ENCODE data around the gene DLGAP1. TPM values are rescaled to one million over a fixed set of nuclear protein-coding genes. Genes with fewer than 3 reads are reported as not detected.

DLGAP1 gene
- total RNA-seq, 1 donor from 2014 or later = 5.4 TPM

DNA sequence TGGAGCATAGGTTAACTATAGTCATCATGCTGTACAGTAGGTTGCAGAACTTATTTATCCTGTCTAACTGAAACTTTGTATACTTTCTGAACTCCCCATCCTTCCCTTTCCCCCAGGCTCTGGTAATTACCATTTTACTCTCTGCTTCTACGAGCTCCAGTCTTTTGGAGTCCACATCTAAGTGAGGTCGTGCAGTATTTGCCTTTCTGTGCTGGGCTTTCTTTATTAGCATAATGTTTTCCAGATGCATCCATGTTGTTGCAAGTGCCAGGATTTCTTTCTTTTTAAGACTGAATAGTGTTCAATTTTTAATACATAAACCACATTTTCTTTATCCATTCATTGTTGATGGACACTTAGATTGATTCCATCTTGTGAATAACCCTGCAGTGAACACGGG, 541.0 kb downstream of the DLGAP1 start:
- no peaks in the 10 kb centered on the region for H3K4me1 ChIP-seq
- intact Hi-C loops (cut with DNase I) = no loop called here
- no peak for DNase-seq
- no peaks in the 10 kb centered on the region for H3K27me3 ChIP-seq
- H3K9me3 ChIP-seq = no peaks in the 10 kb centered on the region
- no peak for ATAC-seq
- H3K27ac ChIP-seq = no peak overlapping the region
- TF ChIP-seq, protein P1, sequence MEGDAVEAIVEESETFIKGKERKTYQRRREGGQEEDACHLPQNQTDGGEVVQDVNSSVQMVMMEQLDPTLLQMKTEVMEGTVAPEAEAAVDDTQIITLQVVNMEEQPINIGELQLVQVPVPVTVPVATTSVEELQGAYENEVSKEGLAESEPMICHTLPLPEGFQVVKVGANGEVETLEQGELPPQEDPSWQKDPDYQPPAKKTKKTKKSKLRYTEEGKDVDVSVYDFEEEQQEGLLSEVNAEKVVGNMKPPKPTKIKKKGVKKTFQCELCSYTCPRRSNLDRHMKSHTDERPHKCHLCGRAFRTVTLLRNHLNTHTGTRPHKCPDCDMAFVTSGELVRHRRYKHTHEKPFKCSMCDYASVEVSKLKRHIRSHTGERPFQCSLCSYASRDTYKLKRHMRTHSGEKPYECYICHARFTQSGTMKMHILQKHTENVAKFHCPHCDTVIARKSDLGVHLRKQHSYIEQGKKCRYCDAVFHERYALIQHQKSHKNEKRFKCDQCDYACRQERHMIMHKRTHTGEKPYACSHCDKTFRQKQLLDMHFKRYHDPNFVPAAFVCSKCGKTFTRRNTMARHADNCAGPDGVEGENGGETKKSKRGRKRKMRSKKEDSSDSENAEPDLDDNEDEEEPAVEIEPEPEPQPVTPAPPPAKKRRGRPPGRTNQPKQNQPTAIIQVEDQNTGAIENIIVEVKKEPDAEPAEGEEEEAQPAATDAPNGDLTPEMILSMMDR (IDR thresholded peaks at IDR 0.05) = no peak
- no peaks in the 10 kb centered on the region for H3K36me3 ChIP-seq
- no peak overlapping the region for H3K4me3 ChIP-seq

DNA sequence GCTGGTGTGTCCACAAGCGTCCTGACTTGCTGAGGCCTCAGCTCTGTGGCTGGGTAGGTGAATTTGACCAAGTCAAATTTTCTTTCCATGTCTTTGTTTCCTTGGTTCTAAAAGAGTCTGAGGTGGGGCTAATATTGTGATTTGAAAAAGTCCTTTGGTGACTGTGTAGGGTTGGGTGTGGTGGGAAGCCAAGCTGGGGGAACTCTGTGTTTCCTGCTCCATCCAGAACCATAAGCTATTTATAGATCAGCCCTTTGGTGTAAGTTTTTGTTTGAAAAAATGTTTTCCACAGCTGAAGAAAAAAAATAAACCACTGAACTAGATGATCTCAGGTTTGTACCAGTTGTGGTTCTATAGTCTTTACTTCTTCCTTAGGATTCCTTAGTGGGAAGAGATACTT, 542.4 kb downstream of the DLGAP1 start:
- TF ChIP-seq, protein P1 (IDR thresholded peaks at IDR 0.05) = no peak
- no peaks in the 10 kb centered on the region for H3K36me3 ChIP-seq
- intact Hi-C loops (cut with DNase I) = no loop called here
- no peak overlapping the region for H3K27ac ChIP-seq
- no peaks in the 10 kb centered on the region for H3K27me3 ChIP-seq
- DNase-seq (no peak), ATAC-seq (no peak)
- H3K4me3 ChIP-seq = no peak overlapping the region
- no peaks in the 10 kb centered on the region for H3K4me1 ChIP-seq
- H3K9me3 ChIP-seq = no peaks in the 10 kb centered on the region

DNA sequence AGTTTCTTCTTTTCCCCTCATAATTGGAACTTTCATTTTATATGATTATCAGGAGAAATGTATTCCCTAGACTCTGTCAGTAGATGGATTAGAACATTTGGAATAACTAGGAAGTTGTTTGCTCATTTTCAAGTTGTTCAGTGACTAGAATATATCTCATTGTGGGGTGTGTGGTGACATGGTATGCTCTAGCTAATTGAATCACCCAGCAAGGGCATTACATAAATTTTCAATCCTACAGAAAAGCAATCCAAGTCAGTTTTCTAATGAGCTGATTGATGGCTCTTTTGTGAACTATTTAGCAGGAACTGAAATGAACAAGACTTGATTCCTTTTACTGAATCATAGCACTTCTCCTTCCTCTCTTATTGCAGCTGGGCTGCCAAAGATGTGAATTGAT, 543.7 kb downstream of the DLGAP1 start:
- intact Hi-C loops (cut with DNase I) = no loop called here
- Histone ChIP-seq H3K4me1 (no peaks in the 10 kb centered on the region), H3K27me3 (no peaks in the 10 kb centered on the region), H3K27ac (no peak overlapping the region), H3K4me3 (no peak overlapping the region), H3K36me3 (no peaks in the 10 kb centered on the region), H3K9me3 (no peaks in the 10 kb centered on the region)
- TF ChIP-seq, protein P1 (IDR thresholded peaks at IDR 0.05) = no peak
- no peak for DNase-seq
- ATAC-seq = no peak

DNA sequence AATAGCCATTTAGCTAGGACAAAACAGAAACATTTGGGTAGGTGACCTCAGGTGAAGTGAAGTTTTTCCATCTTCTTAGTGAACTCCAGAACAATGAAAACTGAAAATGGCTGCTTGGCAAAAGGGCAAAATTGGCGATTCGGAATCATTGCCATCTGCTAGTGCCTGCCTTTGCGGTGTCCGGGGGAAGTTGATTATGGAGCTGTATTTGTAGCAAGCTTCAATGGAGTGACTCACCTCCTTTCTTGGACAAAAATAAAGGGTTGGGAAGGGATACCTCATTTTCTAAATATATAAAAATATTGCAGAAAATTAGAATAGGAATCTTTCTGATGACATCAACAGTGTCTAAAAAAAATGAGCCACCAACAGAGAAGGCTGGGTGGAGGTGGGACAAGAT, 544.6 kb downstream of the DLGAP1 start:
- intact Hi-C loops (cut with DNase I) = no loop called here
- no peaks in the 10 kb centered on the region for H3K9me3 ChIP-seq
- ATAC-seq = no peak
- H3K36me3 ChIP-seq = no peaks in the 10 kb centered on the region
- no peak for DNase-seq
- no peaks in the 10 kb centered on the region for H3K4me1 ChIP-seq
- TF ChIP-seq, protein P1 (IDR thresholded peaks at IDR 0.05) = no peak
- no peak overlapping the region for H3K27ac ChIP-seq
- no peak overlapping the region for H3K4me3 ChIP-seq
- H3K27me3 ChIP-seq = no peaks in the 10 kb centered on the region

DNA sequence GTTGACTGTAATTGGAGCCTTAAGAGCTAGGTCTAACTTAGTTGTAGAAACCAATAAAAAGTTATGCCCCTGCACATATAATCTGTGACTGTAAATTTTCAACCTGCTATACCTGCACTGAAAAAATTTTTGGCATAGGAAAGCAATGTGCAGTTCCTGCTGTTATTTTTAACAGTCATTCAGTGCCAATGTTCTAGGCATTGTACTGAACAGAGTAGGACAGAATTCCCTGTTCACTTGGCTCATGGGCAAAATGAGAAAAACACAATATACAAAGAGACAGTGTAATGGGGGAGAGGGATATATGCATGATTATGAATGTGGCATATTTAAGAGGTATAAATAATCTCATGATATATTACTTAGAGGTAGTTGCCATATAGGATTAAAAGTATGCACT, 547.2 kb downstream of the DLGAP1 start:
- Histone ChIP-seq H3K4me1 (no peaks in the 10 kb centered on the region), H3K4me3 (no peak overlapping the region), H3K36me3 (no peaks in the 10 kb centered on the region), H3K27me3 (no peaks in the 10 kb centered on the region), H3K9me3 (no peaks in the 10 kb centered on the region), H3K27ac (no peak overlapping the region)
- intact Hi-C loops (cut with DNase I) = no loop called here
- no peak for DNase-seq
- TF ChIP-seq, protein P1 (IDR thresholded peaks at IDR 0.05) = no peak
- no peak for ATAC-seq

DNA sequence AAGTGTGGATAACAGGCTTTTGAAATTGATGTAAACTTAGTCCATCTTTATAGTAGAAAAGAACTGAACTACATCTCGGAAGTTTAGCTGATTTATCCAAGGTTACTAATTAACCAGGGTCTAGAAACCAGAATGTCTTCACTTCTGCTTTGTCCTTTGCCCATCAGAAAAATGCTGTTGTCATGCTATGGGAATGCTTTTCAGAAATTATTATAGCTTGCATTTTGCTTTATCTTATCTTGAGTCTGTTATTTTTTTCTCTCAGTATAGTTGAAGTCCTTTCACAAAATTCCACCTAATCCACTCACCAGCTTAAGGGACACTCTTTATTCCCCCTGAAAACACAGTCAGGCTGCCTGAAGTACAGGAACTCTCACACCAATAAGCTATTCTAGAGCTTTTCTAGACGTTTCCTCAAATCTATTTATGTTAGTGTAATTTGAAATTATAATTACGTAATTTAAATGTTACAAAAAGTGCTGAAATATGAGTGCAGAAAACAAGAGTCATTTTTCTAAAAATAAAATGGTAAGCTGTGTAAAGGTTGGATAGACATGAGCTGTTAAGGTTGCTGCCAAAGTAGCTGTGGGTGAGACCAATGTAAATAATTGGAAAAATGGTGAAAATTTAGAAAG, 548.9 kb downstream of the DLGAP1 start:
- no peaks in the 10 kb centered on the region for H3K27me3 ChIP-seq
- H3K36me3 ChIP-seq = no peaks in the 10 kb centered on the region
- ATAC-seq (no peak), DNase-seq (no peak)
- no peak overlapping the region for H3K4me3 ChIP-seq
- no peak overlapping the region for H3K27ac ChIP-seq
- H3K9me3 ChIP-seq = no peaks in the 10 kb centered on the region
- H3K4me1 ChIP-seq = no peaks in the 10 kb centered on the region
- TF ChIP-seq, protein P1 (IDR thresholded peaks at IDR 0.05) = no peak
- intact Hi-C loops (cut with DNase I) = no loop called here
